Retinal pigment epithelial cell (primary cell): ENCODE results near the gene ATP9B.

ENCODE experiments used
- DNase-seq: peaks from one replicate; pipeline ENCODE4 v3.0.0-alpha.2; 2010; ENCODE audit warnings: low read depth
- H3K4me3 ChIP-seq: 2 replicates; pipeline ENCODE4 v1.5.1; 2011; ENCODE audit warnings: mild to moderate bottlenecking, low read length, control low read depth, moderate library complexity
- TF ChIP-seq, protein P1 (sequence below): conservative IDR thresholded peaks from 2 replicates; pipeline ENCODE4 v1.5.1; 2011; ENCODE audit warnings: low read depth, low read length, control low read depth, inconsistent platforms

The ATP9B gene

DNA sequence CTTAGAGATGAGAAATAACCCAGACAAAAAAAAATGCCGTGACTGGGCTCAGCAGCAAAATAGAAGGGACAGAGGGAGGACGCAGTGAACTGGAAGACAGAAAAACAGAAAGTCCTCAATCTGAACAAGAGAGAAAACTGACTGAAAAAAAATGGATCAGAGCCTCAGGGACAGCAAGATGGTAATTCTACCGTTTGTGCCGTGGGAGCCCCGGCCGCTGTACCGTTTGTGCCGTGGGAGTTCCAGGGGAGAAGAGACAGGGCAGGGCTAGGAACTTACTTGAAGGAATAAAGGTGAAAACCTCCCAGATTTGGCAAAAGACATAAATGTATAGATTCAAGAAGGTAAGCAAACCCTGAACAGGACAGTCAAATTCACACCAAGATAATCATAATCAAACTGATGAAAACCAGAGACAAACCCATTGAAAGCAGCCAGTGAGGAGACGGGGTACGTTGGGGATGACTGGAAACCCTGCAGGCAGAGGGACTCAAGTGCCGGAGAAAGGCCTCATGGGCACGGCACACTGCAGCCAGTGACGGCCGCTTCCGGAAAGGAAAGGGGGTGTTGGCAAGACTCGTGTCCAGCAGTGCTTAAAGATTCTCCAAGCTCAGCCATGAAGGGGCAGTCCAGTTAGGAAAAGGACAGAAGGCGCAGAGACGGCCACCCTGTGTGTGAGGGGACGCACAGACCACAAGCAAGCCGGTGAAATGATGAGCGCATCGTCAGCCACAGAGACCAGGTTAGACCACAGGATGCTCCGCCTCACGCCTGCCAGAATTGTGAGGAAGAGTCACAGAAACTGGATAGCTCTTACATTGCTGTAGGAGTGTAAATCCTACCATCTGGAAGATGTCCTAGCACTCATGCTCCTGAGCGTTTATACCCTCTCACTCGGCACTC is 286.5 kb downstream of the ATP9B start:
- H3K4me3 ChIP-seq: no peak overlapping the region
- DNase-seq: no peak
- TF ChIP-seq, protein P1, sequence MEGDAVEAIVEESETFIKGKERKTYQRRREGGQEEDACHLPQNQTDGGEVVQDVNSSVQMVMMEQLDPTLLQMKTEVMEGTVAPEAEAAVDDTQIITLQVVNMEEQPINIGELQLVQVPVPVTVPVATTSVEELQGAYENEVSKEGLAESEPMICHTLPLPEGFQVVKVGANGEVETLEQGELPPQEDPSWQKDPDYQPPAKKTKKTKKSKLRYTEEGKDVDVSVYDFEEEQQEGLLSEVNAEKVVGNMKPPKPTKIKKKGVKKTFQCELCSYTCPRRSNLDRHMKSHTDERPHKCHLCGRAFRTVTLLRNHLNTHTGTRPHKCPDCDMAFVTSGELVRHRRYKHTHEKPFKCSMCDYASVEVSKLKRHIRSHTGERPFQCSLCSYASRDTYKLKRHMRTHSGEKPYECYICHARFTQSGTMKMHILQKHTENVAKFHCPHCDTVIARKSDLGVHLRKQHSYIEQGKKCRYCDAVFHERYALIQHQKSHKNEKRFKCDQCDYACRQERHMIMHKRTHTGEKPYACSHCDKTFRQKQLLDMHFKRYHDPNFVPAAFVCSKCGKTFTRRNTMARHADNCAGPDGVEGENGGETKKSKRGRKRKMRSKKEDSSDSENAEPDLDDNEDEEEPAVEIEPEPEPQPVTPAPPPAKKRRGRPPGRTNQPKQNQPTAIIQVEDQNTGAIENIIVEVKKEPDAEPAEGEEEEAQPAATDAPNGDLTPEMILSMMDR: no peak

DNA sequence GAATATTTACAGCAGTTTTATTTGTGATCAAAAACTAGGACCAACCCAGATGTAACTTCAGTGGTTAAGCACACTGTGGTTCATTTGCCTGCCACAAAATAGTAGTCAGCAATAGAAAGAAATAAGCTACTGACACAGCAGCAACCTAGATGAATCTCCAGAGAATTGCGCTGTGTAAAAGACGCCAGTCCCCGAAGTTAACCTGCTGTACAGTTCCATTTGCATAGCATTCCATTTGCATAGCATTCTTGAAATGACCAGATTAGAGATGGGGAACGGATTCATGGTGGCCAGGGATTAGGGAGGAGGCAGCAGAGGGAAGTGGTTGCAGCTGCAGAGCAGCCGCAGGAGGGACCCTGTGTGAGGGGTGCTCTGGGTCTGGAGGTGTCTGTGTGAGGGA is 287.2 kb downstream of the ATP9B start:
- DNase-seq: no peak
- TF ChIP-seq, protein P1: no peak
- no peak overlapping the region for H3K4me3 ChIP-seq

DNA sequence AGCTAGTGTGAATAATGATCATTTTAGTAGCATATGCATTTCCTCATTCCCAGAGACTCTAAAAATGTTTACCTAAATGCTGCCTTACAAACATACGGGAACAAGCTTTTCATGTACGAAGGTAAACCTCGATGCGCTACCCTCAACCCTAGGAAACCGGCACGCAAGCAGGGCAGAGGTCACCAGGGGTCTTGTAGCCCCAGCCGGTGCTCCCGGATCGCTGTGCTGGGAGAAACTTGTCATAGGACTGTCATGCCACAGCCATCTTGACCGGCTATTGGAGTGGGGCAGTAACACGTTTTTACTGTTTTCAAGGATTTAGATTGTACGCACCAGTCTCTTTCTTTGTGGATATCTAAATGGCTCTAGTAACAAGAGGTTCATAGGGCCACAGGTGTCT is 291.7 kb downstream of the ATP9B start:
- DNase-seq: no peak
- TF ChIP-seq, protein P1: no peak
- H3K4me3 ChIP-seq: no peak overlapping the region

DNA sequence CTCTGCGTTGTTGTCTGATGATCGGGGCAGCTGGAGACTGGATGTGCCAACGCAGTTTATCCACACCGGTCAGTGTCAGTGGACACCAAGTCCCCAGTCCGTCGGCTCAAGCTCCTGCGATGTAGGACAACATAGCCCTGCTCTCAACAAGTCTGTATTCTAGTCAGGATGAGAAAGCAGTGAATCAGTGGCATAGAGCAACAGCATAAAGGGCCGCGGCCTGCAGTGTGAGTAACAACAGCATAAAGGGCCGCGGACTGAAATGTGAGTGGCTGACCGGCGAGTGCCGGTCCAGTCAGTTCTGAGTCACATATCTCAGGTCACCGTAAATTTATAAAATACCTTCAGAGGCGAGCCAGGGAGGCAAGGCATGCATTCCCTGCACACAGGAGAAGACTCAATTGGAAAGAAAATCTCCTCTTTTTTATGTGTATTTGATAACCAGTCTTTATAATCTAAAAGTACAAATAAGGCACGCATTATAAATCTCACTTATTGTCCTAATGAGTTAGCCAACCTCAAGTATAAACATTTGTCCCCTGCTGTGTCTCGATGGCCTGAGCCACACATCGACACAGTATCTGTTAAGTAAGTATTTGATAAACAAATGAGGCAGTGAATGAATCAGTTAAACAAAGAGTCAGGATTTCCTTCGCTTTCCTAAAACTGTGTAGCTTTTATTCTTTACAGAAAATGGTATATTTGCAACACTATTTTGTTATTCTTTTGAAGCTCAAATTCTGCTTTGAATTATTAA is 292.8 kb downstream of the ATP9B start:
- TF ChIP-seq, protein P1: no peak
- no peak for DNase-seq
- no peak overlapping the region for H3K4me3 ChIP-seq

DNA sequence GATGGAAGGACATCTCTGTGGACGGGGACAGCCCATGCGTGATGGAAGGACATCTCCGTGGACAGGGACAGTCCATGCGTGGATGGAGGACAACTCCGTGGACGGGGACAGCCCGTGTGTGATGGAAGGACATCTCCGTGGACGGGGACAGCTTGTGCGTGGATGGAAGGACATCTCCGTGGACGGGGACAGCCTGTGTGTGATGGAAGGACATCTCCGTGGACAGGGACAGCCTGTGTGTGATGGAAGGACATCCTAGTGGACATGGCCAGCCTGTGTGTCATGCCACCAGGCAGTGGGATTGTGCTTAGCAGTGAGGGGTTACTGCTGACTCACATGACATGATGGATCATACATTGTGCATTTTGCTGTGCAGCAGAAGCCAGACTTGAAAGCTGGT is 296.5 kb downstream of the ATP9B start:
- no peak overlapping the region for H3K4me3 ChIP-seq
- TF ChIP-seq, protein P1: no peak
- DNase-seq: no peak

DNA sequence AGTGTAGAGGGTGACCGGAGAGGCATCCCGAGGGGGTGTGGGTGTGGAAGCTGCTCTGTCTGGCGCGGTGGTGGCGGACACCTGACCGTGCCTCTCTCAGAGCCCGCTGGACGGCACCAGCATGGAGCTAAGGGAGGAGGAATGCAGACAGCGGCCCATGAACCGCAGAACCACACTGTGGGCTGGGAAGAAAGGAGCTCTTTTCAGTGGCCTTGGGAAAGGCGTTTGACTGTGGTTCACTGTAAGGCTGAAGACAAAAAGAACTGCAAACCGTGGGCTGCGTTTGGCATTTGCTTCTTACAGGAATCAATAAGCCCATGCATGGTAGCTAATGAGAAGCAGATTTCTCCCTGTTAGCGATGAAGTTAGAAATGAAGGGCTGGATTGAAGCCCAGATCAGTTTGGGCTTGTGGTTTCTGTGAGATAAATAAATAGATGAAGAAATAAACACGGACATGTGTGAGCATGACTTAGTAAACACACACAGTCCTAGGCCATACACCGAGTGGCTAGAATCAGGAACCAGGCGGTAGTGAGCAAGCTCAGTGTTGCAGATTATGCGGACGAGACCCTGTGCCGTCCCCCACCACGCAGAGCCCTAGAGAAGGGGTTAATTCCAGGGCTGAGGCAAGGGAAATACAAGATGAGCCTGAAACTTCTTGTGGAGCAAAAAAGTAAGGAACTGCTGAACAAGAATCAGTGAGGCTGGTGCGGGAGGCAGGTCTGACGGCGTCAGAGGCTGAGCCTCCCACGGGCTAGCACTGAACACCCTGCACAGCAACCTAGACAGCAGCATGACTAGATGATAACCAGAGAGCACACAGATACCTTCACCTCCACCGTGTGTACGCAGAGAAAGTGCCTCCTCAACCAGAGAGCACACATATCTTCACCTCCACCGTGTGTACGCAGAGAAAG is 297.2 kb downstream of the ATP9B start:
- DNase-seq: no peak
- no peak overlapping the region for H3K4me3 ChIP-seq
- TF ChIP-seq, protein P1: no peak
